Posterior cingulate gyrus (tissue), 11 donors: Measurements from ENCODE around the gene PLEKHD1.
"Not testable (repeated sequence)": the region's sequence is repeated elsewhere in the genome, so short reads cannot be mapped to it uniquely, and the experiment has no call there.

Source experiments
- DNase-seq, 10 donors: peaks; one replicate each; pipeline versions ENCODE4 v3.0.0 to v3.0.0-alpha.2; 2020 to 2021; ENCODE audit warnings: mixed read lengths in 3 of 10
- intact Hi-C: fragments of 100-400 bp; cut with DNase I; formaldehyde crosslinking; loops from one replicate; pipeline ENCODE4 v1.15.1; 2023

The PLEKHD1 gene

DNA sequence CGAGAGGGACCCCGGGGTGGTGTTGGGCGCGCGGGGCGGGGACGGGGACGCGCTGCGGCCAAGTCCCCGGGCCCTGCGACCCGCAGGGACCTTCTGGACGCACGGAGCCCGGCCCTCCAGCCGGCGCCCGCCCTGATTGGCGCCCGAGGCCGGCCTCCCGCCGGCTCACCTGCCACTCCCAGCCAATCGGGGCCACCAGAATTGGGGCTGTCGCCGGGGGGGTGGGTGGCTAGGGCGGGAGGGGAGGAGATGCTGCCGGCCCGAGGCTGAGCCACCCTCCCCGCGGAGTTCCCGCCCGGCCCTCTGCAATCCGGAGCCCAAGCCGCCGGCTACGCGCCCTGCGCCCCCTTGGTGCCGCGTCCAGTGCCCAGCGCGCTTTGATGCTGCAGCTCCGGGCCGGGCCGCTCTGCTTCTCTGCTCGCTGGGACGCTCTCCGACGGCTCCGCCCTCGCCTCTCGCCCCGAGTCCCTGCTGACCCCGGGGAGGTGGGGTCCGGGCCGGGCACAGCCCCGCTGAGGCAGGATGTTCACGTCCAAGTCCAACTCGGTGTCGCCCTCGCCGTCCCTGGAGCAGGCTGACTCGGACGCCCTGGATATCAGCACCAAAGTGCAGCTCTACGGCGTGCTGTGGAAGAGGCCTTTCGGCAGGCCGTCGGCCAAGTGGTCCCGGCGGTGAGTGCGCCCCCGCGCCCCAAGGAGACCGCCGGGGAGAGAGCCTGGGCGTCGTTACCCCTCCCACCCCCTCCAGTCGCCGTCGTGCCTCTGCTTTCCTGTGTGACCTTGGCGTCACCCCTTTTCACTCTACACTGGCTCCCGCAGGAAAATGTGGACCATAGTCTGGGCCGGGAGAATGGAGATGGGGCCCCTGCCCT, at the start of gene PLEKHD1:
Gene PLEKHD1 (plus strand): TSS at position 285 of the 871 bp plus-strand sequence. CDS start 238 bp downstream, at position 523.
- intact Hi-C loops, result no loop called here
- peak in 5 of 10 donors; percentile 34 to 89 (median 83) for DNase-seq

DNA sequence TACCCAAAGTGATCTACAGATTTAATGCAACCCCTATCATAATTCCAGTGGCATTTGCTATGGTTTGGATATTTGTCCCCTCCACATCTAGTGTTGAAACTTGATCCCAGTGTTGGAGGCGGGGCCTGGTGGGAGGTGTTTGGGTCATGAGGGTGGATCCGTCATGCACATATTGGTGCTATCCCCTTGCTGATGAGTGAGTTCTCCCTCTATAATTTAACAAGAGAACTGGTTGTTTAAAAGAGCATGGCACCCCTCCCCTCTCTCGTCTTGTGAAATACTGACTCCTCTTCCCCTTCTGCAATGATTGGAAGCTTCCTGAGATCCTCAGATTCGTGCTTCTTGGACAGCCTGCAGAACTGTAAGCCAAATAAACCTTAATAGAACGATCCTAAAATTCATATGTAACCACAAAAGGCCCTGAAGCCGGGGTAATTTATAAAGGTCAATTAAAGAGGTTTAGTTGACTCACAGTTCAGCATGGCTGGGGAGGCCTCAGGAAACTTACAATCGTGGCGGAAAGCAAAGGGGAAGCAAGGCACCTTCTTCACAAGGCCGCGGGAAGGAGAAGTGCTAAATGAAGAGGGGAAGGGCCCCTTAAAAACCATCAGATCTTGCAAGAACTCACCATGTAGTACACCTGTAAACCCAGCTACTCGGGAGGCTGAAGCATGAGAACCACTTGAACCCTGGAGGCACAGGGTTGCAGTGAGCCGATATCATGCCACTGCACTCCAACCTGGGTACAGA, 44.8 kb upstream of the PLEKHD1 start:
- intact Hi-C loops, result no loop called here
- no peak for DNase-seq

DNA sequence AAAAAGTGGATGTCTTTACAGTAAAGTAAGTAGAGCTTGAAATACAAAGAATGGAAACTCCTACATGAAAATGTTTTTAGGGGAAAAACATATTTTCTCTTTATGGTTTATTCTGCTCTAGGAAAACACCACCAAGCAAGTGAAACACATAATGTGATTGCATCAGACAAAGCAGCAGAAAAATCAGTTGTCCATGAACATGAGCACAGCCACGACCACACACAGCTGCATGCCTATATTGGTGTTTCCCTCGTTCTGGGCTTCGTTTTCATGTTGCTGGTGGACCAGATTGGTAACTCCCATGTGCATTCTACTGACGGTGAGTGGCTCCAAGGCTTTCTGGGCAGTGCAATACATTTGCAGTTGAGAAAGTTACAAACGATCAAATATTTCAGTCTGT, 42.6 kb upstream of the PLEKHD1 start:
- DNase-seq, result no peak
- intact Hi-C loops, result no loop called here

DNA sequence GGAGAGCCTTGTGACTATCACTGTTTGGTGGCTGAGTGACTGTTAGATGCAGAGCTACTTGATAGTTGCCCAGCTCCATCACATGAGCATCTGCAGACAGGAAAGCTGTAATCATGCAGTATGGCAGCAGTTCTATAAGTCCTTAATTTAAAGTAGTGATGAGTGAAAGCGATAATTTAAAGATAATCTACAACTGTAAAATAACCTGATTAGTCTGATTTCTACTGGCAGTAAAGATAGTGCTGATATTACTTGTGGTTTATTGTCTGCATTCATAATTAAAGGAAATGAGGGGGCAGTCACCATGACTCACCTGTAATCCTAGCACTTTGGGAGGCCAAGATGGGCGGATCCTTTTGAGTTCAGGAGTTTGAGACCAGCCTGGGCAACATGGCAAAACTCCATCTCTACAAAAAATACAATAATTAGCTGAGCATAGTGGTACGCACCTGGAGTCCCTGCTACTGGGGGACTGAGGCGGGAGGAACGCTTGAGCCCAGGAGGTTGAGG, 41.2 kb upstream of the PLEKHD1 start:
- no peak for DNase-seq
- intact Hi-C loops, result no loop called here

DNA sequence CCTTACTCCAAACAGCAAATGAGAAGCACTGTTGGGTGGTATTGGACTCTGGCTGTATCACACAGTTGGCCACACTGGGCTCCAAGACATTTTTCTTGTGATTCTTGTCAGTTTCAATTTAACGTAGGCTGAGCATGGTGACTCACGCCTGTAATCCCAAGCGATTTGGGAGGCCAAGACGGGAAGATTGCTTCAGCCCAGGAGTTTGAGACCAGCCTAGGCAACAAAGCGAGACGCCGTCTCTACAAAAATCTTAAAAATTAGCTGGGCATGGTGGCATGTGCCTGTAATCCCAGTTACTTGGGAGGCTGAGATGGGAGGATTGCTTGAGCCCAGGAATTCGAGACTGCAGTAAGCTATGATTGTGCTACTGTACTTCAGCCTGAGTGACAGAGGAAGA, 35.3 kb upstream of the PLEKHD1 start:
- intact Hi-C loops, result no loop called here
- no peak for DNase-seq

DNA sequence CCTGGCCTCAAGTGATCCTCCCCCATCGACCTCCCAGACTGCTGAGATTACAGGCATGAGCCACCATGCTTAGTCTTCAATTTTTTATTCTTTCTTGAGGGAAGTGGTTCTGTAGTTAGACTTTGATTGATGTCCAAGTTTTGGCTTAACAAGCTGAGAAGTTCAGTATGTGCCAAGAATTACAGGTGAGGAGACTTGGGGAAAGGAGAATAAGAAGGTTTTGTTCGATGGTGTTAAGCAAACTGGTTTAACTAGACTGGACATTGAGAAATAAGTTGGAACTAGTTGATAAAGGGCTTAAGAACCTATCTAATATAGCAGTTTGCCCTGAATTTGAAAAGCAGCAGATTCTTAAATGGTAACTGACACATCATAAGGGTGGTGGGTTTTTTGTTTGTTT, 32.6 kb upstream of the PLEKHD1 start:
- intact Hi-C loops, result no loop called here
- no peak for DNase-seq

DNA sequence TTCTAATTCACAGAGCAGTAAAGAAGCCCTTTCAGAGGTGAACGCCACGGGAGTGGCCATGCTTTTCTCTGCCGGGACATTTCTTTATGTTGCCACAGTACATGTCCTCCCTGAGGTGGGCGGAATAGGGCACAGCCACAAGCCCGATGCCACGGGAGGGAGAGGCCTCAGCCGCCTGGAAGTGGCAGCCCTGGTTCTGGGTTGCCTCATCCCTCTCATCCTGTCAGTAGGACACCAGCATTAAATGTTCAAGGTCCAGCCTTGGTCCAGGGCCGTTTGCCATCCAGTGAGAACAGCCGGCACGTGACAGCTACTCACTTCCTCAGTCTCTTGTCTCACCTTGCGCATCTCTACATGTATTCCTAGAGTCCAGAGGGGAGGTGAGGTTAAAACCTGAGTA, 26.2 kb upstream of the PLEKHD1 start:
- DNase-seq, result no peak
- intact Hi-C loops, result no loop called here

DNA sequence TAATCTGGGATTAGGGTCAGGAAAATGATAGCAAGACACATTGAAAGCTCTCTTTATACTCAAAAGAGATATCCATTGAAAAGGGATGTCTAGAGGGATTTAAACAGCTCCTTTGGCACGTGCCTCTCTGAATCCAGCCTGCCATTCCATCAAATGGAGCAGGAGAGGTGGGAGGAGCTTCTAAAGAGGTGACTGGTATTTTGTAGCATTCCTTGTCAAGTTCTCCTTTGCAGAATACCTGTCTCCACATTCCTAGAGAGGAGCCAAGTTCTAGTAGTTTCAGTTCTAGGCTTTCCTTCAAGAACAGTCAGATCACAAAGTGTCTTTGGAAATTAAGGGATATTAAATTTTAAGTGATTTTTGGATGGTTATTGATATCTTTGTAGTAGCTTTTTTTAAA, 25.4 kb upstream of the PLEKHD1 start:
- DNase-seq, result no peak
- intact Hi-C loops, result no loop called here

DNA sequence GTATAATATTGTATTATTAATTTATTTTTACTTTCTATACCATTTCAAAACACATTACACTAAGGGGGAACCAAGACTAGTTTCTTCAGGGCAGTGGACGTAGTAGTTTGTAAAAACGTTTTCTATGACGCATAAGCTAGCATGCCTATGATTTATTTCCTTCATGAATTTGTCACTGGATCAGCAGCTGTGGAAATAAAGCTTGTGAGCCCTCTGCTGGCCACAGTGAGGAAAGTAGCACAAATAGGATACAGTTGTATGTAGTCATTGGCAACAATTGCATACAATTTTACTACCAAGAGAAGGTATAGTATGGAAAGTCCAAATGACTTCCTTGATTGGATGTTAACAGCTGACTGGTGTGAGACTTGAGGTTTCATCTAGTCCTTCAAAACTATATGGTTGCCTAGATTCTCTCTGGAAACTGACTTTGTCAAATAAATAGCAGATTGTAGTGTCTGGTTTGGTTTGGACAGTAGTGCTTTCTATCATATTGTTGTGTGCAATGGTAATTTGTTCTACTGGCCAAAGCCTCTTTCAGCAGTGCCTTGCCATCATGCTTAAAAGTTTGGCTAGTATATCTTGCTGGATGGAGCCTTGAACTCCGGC, 24.3 kb upstream of the PLEKHD1 start:
- intact Hi-C loops, result loop anchor here (1.0 kb wide), 1 partner anchor 218 kb away; no protein-coding TSS in a partner anchor
- DNase-seq, result peak in 8 of 10 donors; percentile 25 to 91 (median 61)

DNA sequence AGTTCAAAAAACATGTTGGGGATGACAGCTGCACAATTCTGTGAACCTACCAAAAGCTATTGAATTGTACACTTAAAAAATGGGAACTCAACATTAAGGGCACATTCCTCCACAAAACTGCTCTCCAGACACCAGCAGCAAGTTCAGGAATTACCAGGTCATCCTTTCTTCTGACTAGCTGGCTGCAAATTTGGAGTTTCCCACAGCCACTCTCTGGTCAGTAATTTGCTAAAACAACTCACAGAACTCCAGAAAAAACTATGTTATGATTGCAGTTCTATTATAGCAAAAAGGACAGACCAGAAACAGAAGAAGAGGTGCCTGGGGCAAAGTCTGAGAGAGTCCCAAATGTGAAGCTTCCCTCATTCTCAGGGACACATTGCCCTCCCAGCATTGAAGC, 20.1 kb upstream of the PLEKHD1 start:
- DNase-seq, result no peak
- intact Hi-C loops, result no loop called here

DNA sequence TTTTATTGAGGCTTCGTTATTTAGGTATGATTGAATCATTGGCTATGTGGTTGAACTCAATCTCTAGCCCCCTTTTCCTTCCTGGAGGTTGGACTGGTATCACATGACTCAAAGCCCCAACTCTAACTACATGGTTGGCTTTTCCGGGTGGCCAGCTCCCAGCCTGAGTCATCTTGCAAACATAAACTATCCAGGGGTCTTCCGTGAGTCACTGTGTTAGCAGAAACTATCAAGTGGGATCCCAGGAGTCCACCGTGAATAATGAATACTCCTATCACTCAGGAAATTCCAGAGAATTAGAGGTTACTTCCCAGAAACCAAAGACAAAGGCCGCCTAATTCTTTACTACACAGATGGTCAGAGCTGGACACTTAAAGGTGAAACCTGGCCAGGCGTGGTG, 19.7 kb upstream of the PLEKHD1 start:
- intact Hi-C loops, result no loop called here
- no peak for DNase-seq

DNA sequence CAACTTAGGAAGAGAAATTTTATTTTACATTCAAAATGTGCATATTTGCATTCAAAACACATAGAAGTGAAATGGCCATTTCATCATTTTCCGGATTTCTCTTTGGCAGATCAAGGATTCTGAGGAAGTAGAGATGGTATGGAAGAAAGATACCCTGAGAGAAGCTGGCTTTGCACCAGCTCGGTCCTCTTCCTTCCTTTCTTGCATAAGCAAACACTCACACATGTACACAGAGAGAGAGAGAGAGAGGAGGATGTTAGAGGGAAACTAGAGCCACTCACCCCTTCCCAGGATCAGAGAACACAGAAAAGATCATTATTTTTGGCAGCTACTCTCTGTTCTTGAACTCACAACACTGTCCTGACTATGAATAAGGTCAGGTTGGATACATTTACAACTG, 15.6 kb upstream of the PLEKHD1 start:
- intact Hi-C loops, result no loop called here
- no peak for DNase-seq

DNA sequence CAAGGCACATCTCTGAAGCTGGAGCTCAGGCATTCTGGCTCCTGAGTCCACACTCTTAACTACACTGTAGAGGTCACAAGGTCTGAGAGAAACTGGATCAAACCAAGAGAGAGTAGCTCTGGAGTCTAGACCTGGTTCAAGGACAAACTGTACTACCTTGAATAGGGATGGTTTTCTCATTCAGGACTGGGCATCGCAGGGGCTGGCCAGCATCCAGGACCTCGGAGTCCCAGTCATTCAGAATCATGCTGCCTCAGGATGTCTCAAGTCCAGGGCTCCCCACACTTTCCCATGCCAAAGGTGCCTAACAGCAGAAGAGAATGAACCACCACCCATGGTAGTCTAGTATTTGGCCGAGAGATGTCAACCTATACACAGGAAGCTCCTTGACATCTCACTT, 13.1 kb upstream of the PLEKHD1 start:
- intact Hi-C loops, result no loop called here
- peak in 1 of 10 donors; percentile 30 for DNase-seq

DNA sequence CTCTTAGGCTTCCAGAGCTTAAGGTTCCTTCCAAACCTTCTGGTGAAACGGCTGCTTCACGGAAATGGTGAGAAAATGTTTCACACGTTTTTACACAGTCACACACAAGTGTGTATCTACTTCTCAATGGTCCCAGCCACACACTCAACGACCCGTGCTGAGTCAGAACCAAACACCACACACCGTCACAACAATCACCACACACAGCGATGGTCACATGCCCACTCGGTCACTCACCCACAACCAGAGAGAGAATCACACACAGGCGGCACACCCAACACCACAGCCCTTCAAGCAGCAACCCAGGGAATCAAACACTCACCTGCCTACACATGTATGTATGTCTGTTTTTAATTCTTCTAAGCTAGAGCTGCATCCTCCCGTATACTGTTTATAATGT, 12.6 kb upstream of the PLEKHD1 start:
- intact Hi-C loops, result no loop called here
- no peak for DNase-seq

DNA sequence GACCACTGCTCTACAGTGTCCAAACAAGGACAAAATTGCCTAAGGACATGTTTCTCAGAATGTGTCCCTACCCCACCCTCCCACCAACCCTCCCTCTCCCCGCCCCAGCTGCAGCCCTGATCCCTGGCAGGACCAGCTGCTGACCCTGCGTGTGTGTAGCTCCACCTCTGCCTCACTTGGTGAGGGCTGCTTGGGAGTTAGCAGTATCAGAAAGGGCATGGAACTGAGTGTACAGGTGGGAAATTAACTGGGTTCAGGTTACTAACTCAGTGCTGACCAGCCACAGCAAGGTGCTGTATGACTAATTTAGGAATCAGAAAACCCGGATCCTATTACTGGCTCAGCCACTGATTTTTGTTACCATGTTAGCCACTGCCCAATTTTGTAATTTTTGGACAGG, 11.3 kb upstream of the PLEKHD1 start:
- intact Hi-C loops, result no loop called here
- no peak for DNase-seq

DNA sequence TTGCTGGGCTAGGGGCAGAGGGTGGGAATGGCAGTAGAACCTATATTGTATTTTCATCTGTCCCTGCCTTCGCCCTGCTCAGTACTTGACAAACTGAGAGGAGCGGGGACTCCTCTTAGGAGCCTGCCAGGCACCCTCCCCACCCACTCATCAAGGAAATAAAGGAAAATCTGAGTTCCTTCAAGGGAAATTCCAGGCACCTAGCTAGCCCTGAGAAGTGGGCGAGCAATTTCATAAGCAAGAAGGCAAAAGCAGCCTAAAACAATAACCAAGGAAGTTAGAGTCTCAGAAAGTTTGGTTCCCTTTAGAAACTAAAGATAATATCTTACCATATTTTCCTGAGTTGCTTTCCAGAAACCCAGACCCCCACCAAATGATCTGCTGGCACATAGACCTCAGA, 10.6 kb upstream of the PLEKHD1 start:
- no peak for DNase-seq
- intact Hi-C loops, result no loop called here

DNA sequence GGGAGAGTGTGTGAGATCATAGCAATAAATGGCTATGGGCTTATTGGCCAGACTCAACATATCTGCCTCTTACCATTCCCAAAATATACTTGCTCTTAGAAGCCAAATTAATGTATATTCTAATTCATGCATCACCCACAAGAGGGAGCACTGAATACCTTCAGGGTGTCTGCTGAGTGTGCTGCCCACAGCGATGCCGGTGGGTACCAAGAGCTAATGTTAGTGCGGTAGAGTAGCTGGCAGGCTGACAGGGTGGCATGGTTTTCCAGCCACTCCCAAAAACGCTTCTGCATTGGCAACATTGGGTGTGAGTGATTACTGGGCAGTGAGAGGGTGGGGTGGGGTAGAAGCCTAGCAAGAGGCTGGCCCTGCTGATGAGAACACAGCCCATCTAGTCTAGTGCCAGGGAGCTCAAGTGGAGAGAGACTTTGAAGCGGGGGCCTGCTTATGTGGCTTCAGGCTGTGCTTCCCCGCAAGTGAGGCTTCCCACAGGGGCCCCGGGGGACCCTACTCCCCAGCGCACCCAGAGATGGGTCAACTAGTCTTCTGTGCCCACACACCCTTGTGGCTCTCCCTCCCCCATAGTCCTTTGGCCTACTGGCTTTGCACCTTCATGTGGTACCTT, 9.2 kb upstream of the PLEKHD1 start:
- intact Hi-C loops, result no loop called here
- no peak for DNase-seq

DNA sequence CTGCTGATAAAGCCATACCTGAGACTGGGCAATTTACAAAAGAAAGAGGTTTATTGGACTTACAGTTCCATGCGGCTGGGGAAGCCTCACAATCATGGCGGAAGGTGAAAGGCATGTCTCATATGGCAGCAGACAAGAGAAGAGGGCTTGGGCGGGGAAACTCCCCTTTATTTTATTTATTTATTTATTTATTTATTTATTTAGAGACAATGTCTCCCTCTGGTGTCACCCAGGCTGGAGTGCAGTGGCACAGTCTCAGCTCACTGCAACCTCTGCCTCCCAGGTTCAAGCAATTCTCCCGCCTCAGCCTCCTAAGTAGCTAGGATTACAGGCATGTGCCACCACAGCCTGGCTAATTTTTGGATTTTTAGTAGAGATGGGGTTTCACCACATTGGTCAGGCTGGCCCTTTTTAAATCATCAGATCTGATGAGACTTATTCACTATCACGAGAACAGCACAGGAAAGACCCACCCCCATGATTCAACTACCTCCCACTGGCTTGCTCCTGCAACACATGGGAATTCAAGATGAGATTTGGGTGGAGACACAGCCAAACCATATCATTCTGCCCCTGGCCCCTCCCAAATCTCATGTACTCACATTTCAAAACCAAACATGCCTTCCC, 7.6 kb upstream of the PLEKHD1 start:
- intact Hi-C loops, DNase-seq: not testable (repeated sequence)

DNA sequence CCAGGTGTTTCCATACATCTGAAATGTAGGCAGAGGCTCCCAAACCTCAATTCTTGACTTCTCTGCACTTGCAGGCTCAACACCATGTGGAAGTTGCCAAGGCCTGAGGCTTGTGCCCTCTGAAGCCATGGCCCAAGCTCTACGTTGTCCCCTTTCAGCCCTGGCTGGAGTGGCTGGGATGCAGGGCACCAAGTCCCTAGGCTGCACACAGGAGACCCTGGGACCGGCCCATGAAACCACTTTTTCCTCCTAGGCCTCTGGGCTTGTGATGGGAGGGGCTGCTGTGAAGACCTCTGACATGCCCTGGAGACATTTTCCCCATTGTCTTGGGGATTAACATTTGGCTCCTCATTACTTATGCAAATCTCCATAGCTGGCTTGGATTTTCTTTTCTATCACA, 6.5 kb upstream of the PLEKHD1 start:
- DNase-seq, intact Hi-C loops: not testable (repeated sequence)

DNA sequence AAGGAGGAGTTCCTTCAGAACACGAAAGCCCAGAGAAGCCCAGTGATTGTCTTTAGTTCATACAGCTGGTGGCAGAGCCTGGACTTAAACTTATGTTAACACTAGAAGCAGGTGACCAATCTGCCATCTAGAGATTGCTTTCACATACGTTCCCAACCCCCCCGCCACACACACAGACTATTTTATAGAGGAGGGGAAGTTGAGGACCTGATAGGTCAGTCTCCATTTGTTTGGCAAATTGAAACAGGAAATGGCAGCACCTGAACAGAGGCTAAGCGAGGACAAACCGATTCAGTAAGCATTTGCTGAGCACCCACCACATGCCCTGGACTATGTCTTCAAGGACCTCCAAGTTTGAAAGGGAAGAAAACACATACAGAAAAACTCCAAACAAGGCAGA, 4.8 kb upstream of the PLEKHD1 start:
- intact Hi-C loops, result no loop called here

More for the DNA sequence above, 4.8 kb upstream of the PLEKHD1 start:
- DNase-seq, result no peak
